ENCODE data around the gene TM4SF4.

Gene TM4SF4

DNA sequence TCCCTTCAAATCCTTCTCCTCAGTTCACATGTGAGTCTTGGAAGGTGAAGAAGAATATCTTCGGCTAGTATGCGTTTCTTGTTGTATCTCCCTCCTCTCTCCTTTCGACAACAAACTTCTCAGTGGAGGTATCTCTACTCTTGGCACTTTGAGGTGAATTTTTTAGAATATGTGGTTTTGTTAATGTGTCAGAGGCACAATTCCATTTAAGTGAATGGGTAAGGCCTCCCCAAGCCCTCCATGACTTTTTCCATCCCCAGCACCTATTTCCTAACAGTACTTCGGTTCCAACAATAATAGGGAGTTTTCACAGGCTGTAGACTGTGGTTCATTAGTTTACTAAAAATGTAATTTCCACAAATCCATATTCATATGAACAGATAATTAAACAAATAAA lies 74.2 kb downstream of the TM4SF4 start:
- no peaks in the 10 kb centered on the region for H3K27me3 ChIP-seq (ENCODE audit: control insufficient read depth, insufficient read depth, low read length)
- H3K9me3 ChIP-seq (ENCODE audit: control insufficient read depth, low read length), result no peaks in the 10 kb centered on the region
- no peaks in the 10 kb centered on the region for H3K36me3 ChIP-seq (ENCODE audit: control insufficient read depth, insufficient read depth, low read length)
- no peak overlapping the region for H3K4me3 ChIP-seq (ENCODE audit: low read length)
- H3K4me1 ChIP-seq (ENCODE audit: control insufficient read depth, insufficient read depth, low read length), result peaks cover 10% of the 10 kb centered on the region
- peak overlapping the region; percentile 7 for H3K9ac ChIP-seq (ENCODE audit: low read length)

DNA sequence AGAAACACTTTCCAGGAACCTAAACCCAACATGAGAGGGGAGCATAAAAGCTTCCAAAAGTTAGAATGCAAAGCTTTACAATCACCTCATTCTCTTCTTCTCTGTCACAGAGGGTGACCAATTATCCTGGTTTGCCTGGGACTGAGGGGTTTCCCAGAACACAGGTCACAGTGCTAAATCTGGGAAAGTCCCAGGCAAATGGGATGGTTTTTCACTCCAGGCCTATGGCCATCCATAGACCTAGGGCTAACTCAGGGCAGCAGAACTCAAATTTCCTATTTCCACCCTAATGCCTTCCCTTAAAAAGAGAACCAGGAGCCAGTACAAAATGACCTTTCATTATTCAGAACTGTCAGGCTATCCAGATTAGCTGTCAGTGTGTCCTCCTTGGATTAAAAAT lies 77.0 kb downstream of the TM4SF4 start:
- no peaks in the 10 kb centered on the region for H3K27me3 ChIP-seq (ENCODE audit: control insufficient read depth, insufficient read depth, low read length)
- peaks cover 17% of the 10 kb centered on the region for H3K4me1 ChIP-seq (ENCODE audit: control insufficient read depth, insufficient read depth, low read length)
- no peak overlapping the region for H3K9ac ChIP-seq (ENCODE audit: low read length)
- no peak overlapping the region for H3K4me3 ChIP-seq (ENCODE audit: low read length)
- H3K36me3 ChIP-seq (ENCODE audit: control insufficient read depth, insufficient read depth, low read length), result no peaks in the 10 kb centered on the region
- no peaks in the 10 kb centered on the region for H3K9me3 ChIP-seq (ENCODE audit: control insufficient read depth, low read length)

DNA sequence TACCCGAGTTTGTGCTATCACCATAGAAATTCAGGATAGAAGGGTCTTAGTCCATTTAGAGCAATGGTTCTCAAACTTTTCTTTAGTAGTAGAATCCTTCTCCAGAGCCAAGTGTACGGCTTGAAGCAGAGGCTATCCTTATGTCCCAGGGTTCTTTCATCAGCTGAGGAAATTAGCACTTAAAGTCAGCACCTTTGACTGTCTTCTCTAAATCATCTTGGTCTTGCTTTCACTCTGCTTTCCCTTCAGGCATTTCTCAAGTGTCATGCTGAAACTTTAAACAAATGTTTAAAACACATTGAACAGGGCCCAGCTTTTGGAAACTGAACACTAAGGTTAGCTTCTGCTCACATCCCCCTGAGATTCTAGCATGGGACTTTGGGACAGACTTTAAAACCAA lies 78.2 kb downstream of the TM4SF4 start:
- no peaks in the 10 kb centered on the region for H3K27me3 ChIP-seq (ENCODE audit: control insufficient read depth, insufficient read depth, low read length)
- H3K36me3 ChIP-seq (ENCODE audit: control insufficient read depth, insufficient read depth, low read length), result no peaks in the 10 kb centered on the region
- H3K4me3 ChIP-seq (ENCODE audit: low read length), result no peak overlapping the region
- H3K4me1 ChIP-seq (ENCODE audit: control insufficient read depth, insufficient read depth, low read length), result peaks cover 17% of the 10 kb centered on the region
- no peak overlapping the region for H3K9ac ChIP-seq (ENCODE audit: low read length)
- H3K9me3 ChIP-seq (ENCODE audit: control insufficient read depth, low read length), result no peaks in the 10 kb centered on the region

Measured in mucosa of stomach (tissue), 1 donor.